Omental fat pad (tissue), 4 donors: ENCODE data around the gene FEM1C. TPM values are rescaled to one million over a fixed set of nuclear protein-coding genes. Genes with fewer than 3 reads are reported as not detected.

Experiments
- ATAC-seq: fragments of 150-250 bp; one replicate; pipeline ENCODE4 v1.9.1; 2016; ENCODE audit warnings: mild to moderate bottlenecking, moderate library complexity; ENCODE audit not compliant: low FRiP score
- DNase-seq: peaks from one replicate; pipeline ENCODE4 v3.0.0-alpha.2; 2019; ENCODE audit warnings: low spot score
- CTCF ChIP-seq, 3 donors: fragments of 450-650 bp; IDR thresholded peaks; one replicate each; pipeline ENCODE4 v1.5.1; 2016 to 2017; ENCODE audit warnings: antibody characterized with exemption in 3 of 3, mild to moderate bottlenecking in 3 of 3, moderate library complexity in 2 of 3
- total RNA-seq, 4 donors: library from RNA; depleted of rRNA; stranded (reverse); fragments of >200 nt; gene quantifications; one replicate each; pipeline ENCODE4 v1.1.0, GENCODE V29; 2016

Gene FEM1C
- total RNA-seq, 4 donors from 2014 or later: 20.4 to 52.2 (median 28.5) TPM

GRCh38 chr5:115494570-115495289, 49.8 kb downstream of the FEM1C start:
- ATAC-seq (no peak), DNase-seq (no peak)
- no peak for TF ChIP-seq CTCF (IDR thresholded peaks at IDR 0.05)

DNA sequence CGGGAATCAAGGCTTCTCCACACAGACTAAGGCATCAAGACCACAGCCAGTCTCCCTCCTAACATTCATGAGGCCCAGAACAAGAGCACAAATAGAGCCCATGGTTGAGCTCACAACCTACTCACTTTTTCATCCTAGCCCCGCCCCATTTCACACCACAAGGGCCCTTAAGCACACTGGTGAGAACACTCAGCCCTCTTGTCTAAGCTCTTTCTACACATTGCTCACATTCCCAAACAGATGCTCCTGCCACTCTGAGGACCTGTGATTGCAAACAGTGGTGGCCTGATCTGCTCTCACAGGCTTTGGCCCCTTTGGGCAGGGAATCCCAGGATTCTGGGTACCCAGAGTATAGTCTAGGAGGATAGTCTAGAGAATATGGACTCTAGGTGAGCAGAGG, 54.0 kb downstream of the FEM1C start:
- no peak for TF ChIP-seq CTCF (IDR thresholded peaks at IDR 0.05)
- ATAC-seq: no peak
- DNase-seq: no peak

- TF ChIP-seq CTCF (IDR thresholded peaks at IDR 0.05): no peak
- no peak for ATAC-seq
- DNase-seq: no peak
Observed at GRCh38 chr5:115489733-115490132, 54.8 kb downstream of the FEM1C start.

DNA sequence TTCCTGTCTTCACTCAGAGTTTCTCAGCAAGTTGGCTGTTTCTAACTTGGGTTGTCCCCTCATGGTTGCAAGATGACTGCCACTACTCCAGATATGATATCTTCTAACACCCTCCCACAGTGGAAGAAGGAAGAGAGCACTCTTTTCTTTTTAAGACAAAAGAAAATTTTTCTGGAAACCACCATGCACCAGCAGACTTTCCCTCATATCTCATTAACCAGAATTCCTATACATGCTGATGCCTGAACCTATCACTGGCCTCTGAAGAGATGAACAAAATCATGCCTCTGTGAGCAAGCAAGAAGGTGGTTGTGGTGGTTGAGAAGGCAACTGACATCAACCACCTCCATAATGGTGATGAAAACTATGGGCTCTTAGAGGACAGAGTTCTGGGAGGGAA, 56.8 kb downstream of the FEM1C start:
- DNase-seq (no peak), ATAC-seq (no peak)
- no peak for TF ChIP-seq CTCF (IDR thresholded peaks at IDR 0.05)

- DNase-seq (no peak), ATAC-seq (no peak)
- no peak for TF ChIP-seq CTCF (IDR thresholded peaks at IDR 0.05)
Observed at GRCh38 chr5:115487168-115487567, 57.4 kb downstream of the FEM1C start.

DNA sequence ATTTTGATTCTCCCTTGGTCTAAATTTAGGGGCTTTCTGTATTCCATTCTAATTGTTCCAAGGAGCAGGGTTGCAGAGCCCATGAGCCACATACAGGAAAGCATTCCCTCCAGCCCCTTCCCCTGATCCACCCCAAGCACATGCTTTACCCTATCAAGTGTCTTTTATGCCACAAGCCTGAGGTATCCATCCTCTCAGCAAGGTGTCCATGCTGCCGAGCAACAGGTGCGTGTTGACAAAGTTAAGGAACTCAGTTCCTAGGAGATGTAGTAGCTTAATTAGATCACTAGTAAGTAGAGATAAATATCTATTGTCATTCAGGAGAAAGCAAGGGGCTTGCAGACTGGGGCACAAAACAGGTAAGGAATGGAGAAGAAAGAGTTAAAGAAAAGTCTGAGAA, 57.8 kb downstream of the FEM1C start:
- no peak for TF ChIP-seq CTCF (IDR thresholded peaks at IDR 0.05)
- ATAC-seq: no peak

GRCh38 chr5:115484368-115484767, 60.2 kb downstream of the FEM1C start:
- no peak for DNase-seq
- ATAC-seq: no peak
- TF ChIP-seq CTCF (IDR thresholded peaks at IDR 0.05): no peak

More for the DNA sequence above, 57.8 kb downstream of the FEM1C start:
- no peak for DNase-seq
